NCI-H1694 treated with DMSO at 0.1 percent for 48 hours (cell line): Measurements from ENCODE around the gene IL17RC.
"Not testable (repeated sequence)": the region's sequence is repeated elsewhere in the genome, so short reads cannot be mapped to it uniquely, and the experiment has no call there.

ENCODE experiments used
- DNase-seq: peaks from one replicate; lab custom pipeline; 2025; lab: John Stamatoyannopoulos, UW

Gene IL17RC

GRCh38 chr3:9915254-9916141 is 1.4 kb upstream of the IL17RC start:
- no peak for DNase-seq

DNA sequence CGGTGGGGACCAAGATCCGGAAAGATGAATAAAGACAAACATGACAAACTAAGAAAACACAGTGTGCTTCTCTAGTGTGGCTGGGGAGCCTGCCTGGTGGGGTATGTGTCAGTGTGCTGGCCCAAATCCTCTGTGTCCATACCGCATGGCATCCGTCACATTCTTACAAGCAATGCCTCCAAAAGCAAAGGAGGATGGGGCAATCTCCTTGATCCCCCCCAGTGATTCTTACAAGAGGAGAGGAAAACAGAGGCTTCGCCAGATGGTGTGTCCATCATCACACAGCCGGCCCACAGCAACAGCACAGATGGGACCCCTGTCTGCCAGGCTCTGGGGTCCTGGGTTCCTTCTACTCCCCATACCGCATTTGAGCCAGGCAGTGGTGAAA is 558 bp upstream of the IL17RC start:
- DNase-seq, result no peak

DNA sequence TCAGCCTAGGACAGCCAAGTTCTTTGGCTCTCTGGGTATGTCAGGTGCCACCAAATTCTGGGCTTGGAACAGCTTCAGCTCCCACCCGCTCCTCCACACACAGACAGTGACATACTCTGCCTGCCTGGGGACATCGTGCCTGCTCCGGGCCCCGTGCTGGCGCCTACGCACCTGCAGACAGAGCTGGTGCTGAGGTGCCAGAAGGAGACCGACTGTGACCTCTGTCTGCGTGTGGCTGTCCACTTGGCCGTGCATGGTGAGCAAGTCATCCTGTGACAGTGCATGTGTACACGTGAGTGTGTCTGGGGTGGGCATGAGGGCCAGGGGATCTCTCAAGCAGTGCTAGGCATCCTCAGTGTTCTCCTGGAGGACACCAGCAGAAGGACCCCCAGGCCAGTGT is 922 bp downstream of the IL17RC start:
- DNase-seq, result no peak

DNA sequence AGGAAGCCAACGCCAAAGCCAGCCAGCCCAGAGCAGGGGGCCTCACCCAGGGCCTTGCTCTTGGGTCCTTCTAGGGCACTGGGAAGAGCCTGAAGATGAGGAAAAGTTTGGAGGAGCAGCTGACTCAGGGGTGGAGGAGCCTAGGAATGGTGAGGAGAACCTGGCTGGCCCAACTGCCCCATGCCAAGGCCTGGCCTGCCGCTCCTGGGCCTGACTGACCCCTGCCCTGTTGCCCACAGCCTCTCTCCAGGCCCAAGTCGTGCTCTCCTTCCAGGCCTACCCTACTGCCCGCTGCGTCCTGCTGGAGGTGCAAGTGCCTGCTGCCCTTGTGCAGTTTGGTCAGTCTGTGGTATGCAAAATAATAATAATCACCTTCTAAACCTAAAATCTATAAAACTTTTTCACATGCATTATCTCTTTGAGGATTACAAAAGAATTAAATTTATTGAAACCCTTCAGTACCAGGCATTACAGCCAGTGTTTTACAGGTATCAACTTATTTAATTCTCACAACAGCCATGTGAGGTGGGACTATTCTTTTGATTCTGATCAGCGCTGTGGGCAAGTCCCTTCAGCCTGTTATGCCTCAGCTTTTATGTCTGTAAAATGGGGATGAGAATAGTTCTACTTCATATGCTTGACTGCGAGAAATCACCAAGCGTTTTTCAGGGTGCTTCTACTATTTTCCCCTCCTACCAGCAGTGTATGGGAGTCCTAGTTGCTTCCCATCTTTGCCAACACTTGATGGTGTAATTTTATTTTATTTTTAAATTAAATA is 1.6 kb downstream of the IL17RC start:
- DNase-seq, result no peak

DNA sequence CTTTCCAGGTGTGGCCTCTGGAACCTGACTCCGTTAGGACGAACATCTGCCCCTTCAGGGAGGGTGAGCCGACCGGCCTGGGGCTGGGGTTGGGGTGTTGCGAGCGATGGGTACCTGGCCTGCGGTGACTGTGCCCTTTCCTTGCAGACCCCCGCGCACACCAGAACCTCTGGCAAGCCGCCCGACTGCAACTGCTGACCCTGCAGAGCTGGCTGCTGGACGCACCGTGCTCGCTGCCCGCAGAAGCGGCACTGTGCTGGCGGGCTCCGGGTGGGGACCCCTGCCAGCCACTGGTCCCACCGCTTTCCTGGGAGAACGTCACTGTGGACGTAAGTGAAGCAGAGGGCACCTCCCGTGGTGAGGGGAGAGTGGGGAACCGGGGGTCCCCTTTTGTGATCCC is 11.3 kb downstream of the IL17RC start:
- DNase-seq, result no peak

GRCh38 chr3:9930804-9931418 is 14.0 kb downstream of the IL17RC start:
- DNase-seq, result no peak

GRCh38 chr3:9932535-9932842 is 15.6 kb downstream of the IL17RC start:
- no peak for DNase-seq

GRCh38 chr3:9932843-9933560 is 16.1 kb downstream of the IL17RC start:
- DNase-seq, result peak; percentile 40

DNA sequence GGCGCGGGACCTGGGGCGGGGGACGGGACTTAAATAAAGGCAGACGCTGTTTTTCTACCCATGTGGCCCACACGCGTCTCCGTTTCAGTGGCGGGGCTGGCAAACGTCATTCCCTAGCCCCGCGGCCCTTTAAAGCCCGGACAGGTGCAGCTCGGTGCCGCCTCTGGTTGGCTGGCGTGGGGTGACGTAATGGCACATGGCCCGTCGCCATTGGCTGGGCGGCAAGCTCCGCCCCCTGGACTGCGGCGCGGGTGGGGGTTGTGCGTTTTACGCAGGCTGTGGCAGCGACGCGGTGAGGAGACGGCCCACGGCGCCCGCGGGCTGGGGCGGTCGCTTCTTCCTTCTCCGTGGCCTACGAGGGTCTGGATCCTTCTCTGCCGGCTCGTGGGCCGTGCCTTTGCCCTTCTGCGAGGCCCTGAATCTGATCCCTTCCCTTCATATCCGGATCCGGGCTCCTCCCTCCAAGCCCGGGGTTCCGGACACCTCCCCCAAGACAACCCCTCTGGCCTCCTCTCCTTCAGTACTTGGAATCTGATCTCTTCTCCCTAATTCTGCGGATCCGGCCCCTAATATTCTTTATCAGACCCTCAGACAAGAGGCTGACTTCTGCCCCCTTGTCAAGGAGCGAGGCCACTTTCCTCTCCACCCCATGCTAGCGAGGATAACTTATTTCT is 16.8 kb downstream of the IL17RC start, which contains the start of gene CRELD1:
Gene CRELD1 (plus strand): TSS at position 274 of the 674 bp plus-strand sequence. CDS start 605 bp downstream, outside the sequence.
- peak; percentile 55 for DNase-seq

DNA sequence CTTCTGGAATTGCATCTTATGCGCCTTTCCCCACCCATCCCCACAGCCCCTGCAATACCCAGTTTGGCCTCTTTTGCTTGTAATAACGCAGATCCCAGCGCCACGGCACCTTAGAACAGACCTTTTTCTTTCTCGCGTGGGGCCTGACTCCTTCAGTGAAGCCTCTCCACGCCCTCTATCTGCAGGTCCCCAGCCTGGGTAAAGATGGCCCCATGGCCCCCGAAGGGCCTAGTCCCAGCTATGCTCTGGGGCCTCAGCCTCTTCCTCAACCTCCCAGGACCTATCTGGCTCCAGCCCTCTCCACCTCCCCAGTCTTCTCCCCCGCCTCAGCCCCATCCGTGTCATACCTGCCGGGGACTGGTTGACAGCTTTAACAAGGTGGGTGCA is 17.3 kb downstream of the IL17RC start:
- DNase-seq, result no peak

DNA sequence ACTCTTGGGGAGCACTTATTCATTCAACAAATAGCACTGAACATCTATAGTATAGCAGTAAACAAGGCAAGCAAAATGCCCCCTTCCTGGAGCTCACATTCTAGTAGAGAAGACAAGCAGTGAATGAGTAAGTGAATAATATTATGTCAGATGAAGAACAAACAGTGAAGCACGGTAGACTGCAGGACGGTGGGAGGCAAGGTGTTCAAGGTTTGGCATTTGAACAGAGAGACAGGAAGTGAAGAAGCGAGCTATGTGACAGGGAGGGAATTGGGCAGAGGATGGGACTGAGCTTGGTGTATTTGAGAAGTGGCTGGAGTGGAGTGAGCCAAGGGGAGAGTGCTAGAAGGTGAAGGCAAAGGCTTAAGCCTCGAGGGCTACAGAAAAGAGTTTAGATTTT is 18.1 kb downstream of the IL17RC start:
- no peak for DNase-seq

- DNase-seq, result no peak
These were observed 19.1 kb downstream of the IL17RC start for GRCh38 chr3:9935966-9936510.

DNA sequence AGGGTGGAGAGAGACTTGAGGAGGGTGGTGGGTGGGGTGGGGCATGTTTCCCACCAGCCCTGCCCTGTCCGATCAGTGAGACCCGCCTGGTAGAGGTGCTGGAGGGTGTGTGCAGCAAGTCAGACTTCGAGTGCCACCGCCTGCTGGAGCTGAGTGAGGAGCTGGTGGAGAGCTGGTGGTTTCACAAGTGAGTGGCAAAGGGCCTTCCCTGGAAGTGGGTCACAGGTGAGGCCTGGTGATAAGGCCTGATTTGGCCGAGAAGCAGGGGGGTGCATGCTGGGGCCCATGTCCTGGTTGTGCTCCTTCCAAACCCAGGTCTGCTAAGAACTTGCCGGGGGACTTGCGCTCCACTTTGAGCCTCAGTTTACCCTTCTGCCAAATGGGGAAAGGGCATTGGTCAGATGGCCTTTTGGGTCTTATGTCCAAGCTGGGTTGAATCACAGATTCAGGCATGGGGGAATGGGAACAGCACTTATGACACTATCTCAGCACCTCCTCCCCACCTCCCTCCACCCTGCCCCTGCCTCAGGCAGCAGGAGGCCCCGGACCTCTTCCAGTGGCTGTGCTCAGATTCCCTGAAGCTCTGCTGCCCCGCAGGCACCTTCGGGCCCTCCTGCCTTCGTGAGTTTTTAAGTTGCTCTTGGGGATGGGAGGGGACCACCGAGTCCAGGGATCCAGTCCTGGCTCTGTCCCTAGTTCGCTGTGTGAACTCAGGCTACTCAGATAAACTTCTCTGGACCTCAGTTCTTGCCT is 20.8 kb downstream of the IL17RC start:
- no peak for DNase-seq

- no peak for DNase-seq
These were observed 22.1 kb downstream of the IL17RC start for GRCh38 chr3:9938966-9939365.

DNA sequence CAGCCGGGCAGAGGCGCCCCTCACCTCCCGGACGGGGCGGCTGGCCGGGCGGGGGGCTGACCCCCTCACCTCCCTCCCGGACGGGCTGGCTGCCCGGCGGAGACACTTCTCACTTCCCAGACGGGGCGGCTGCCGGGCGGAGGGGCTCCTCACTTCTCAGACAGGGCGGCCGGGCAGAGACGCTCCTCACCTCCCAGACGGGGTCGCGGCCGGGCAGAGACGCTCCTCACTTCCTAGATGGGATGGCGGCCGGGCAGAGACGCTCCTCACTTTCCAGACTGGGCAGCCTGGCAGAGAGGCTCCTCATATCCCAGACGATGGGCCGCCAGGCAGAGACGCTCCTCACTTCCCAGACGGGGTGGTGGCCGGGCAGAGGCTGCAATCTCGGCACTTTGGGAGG is 23.0 kb downstream of the IL17RC start:
- not testable (repeated sequence) for DNase-seq

GRCh38 chr3:9940746-9941145 is 23.8 kb downstream of the IL17RC start:
- DNase-seq, result no peak

GRCh38 chr3:9942164-9942563 is 25.3 kb downstream of the IL17RC start:
- no peak for DNase-seq

DNA sequence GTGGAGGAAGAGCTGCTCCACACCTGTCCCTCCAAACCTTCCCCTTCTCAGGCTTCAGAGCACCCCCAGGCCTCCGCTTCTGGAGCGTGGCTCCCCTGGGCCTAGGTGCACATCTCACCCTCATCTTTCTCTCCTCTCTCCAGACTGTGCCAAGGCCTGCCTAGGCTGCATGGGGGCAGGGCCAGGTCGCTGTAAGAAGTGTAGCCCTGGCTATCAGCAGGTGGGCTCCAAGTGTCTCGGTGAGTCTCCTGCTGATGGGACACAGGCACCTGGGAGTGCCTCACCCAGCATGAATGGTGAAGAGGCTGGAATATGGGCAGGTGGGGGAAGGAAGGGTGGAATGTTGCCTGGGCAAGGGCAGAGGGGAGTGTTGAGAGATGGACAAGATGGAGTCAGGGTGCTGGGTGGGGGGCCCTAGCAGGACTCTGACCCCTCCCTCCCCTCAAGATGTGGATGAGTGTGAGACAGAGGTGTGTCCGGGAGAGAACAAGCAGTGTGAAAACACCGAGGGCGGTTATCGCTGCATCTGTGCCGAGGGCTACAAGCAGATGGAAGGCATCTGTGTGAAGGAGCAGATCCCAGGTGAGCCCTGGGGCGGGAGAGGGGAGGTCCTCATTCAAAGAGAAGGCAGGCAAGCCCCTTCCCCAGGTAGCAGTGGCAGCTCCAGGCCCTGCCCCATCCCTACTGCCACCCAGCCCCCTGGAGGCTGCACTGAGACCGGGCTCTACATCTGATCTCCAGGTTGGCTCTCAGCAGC is 26.2 kb downstream of the IL17RC start:
- DNase-seq, result no peak

GRCh38 chr3:9944271-9944670 is 27.4 kb downstream of the IL17RC start:
- no peak for DNase-seq

DNA sequence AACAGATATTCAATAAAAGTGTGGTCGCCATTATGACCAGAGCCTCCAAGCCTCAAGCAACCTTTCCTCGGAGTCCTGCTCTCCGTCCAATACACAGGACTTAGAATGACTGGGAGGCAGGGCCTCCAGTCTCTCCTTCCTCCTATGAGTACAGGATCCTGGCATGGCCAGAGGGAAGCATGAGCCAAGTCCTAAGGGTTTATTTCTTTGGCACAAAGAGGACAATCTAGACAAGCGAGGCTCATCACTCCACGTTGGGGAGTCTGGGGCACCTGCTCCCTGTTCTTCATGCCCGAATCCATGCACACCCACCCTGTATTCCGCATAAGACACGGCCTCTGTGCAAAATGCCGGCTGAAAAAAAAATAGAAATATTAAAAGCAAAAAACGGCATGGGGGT is 28.5 kb downstream of the IL17RC start:
- DNase-seq, result no peak
